Adrenal gland (tissue), 5 donors: ENCODE data around the gene RPS6KA4.

Source experiments
- CTCF ChIP-seq, 6 experiments: fragments of 450-650 bp in 4 of 6; fragments of 200-600 bp in 2 of 6; sonication (generic) in 1 of 6; IDR thresholded peaks; 1 replicate in 5 of 6; 2 replicates in 1 of 6; pipeline versions ENCODE4 v1.5.1 to v1.8.0; 2016 to 2021; ENCODE audit warnings: antibody characterized with exemption in 6 of 6, mild to moderate bottlenecking in 2 of 6, moderate library complexity in 1 of 6
- POLR2A ChIP-seq, 2 donors: fragments of 450-650 bp; IDR thresholded peaks; one replicate each; pipeline ENCODE4 v1.6.1; 2017; ENCODE audit warnings: antibody characterized with exemption in 2 of 2, mild to moderate bottlenecking in 2 of 2, moderate library complexity in 1 of 2
- donor health status: DM: no; HTN: no; CAD: no.

DNA sequence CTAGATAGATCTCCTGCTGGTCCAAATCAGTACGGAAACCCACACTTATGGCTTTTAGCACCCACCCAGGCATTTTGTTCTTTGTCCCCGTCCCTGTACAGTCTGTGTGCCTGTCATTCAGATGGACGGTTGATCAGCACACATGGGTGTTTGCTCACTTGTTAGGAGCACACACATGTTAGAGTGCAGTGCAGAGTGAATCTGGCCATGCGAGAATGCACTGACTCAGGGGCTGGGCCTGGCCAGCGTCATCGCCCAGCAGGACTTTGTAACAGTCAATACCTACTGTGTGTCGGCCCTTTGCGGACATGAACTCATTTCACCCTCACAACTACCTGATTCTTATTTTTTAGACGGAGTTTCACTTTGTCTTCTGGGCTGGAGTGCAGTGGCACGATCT, 3.4 kb downstream of the RPS6KA4 start:
- no peak for TF ChIP-seq CTCF (IDR thresholded peaks at IDR 0.05)
- no peak for TF ChIP-seq POLR2A (IDR thresholded peaks at IDR 0.05)
